Measurements from ENCODE around the gene CTDSPL.
"Not testable (repeated sequence)": the region's sequence is repeated elsewhere in the genome, so short reads cannot be mapped to it uniquely, and the experiment has no call there.

The CTDSPL gene

GRCh38 chr3:37984051-37984450 lies 122.4 kb downstream of the CTDSPL start:
- H3K36me3 ChIP-seq (ENCODE audit: control insufficient read depth in 2 of 2, insufficient read depth in 2 of 2, low read length in 2 of 2) = peaks cover 10 to 14% of the 10 kb centered on the region in 2 donors
- H3K4me1 ChIP-seq (ENCODE audit: control insufficient read depth in 2 of 2, insufficient read depth in 2 of 2, low read length in 2 of 2) = peaks cover 28 to 37% of the 10 kb centered on the region in 2 donors
- no peaks in the 10 kb centered on the region for H3K27me3 ChIP-seq (ENCODE audit: control insufficient read depth in 2 of 2, insufficient read depth in 2 of 2, low read length in 2 of 2)
- no peak overlapping the region for H3K9ac ChIP-seq (ENCODE audit: low read depth in 1 of 2, low read length in 2 of 2)
- no peaks in the 10 kb centered on the region for H3K9me3 ChIP-seq (ENCODE audit: control insufficient read depth in 2 of 2, low read length in 2 of 2)
- no peak overlapping the region for H3K27ac ChIP-seq (ENCODE audit: low read depth in 2 of 2, low read length in 2 of 2)
- H3K4me3 ChIP-seq (ENCODE audit: low read length in 2 of 2) = no peak overlapping the region

- H3K9ac ChIP-seq (ENCODE audit: low read depth in 1 of 2, low read length in 2 of 2) = no peak overlapping the region
- H3K4me3 ChIP-seq (ENCODE audit: low read length in 2 of 2) = no peak overlapping the region
- no peaks in the 10 kb centered on the region for H3K9me3 ChIP-seq (ENCODE audit: control insufficient read depth in 2 of 2, low read length in 2 of 2)
- peaks cover 33 to 42% of the 10 kb centered on the region in 2 donors for H3K4me1 ChIP-seq (ENCODE audit: control insufficient read depth in 2 of 2, insufficient read depth in 2 of 2, low read length in 2 of 2)
- peaks cover 10 to 14% of the 10 kb centered on the region in 2 donors for H3K36me3 ChIP-seq (ENCODE audit: control insufficient read depth in 2 of 2, insufficient read depth in 2 of 2, low read length in 2 of 2)
- H3K27me3 ChIP-seq (ENCODE audit: control insufficient read depth in 2 of 2, insufficient read depth in 2 of 2, low read length in 2 of 2) = no peaks in the 10 kb centered on the region
- peak overlapping the region in 1 of 2 donors; percentile 98 for H3K27ac ChIP-seq (ENCODE audit: low read depth in 2 of 2, low read length in 2 of 2)
Observed at GRCh38 chr3:37984596-37984995, 122.9 kb downstream of the CTDSPL start.

DNA sequence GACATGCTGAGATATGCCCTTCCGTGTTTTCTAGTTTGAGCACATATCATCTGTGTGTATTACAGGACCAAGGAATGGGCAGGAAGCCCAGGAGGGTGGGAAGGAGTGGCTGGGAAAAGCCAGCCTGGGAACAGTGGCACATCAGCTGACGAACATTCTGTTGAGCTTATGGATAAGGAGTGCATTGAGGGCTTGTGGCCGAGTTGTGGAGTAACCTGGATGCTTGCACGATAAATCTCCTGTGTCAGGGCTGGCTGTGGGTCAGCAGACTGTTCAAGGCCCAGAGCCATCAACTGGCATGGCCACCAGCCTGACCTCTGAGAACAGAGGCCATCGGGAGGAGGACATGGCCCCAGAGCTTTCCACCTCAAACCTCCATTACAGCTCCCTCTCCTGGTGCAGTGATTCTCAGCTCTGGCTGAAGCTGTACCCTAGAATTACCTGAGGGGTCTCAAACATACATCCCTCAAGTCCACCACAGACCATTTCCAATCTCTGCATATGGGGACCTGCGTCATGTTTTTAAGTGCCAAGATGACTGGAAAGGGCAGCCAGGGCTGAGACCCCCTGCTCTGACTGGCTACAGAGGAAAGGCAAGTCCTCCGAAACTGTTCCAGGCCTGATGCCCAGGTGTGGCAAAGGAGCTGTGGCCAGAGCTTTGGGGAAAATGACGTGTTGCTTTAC lies 124.1 kb downstream of the CTDSPL start:
- Histone ChIP-seq H3K9me3 (ENCODE audit: control insufficient read depth in 2 of 2, low read length in 2 of 2) (no peaks in the 10 kb centered on the region), H3K27ac (ENCODE audit: low read depth in 2 of 2, low read length in 2 of 2) (peak overlapping the region; percentile 96 to 98)

DNA sequence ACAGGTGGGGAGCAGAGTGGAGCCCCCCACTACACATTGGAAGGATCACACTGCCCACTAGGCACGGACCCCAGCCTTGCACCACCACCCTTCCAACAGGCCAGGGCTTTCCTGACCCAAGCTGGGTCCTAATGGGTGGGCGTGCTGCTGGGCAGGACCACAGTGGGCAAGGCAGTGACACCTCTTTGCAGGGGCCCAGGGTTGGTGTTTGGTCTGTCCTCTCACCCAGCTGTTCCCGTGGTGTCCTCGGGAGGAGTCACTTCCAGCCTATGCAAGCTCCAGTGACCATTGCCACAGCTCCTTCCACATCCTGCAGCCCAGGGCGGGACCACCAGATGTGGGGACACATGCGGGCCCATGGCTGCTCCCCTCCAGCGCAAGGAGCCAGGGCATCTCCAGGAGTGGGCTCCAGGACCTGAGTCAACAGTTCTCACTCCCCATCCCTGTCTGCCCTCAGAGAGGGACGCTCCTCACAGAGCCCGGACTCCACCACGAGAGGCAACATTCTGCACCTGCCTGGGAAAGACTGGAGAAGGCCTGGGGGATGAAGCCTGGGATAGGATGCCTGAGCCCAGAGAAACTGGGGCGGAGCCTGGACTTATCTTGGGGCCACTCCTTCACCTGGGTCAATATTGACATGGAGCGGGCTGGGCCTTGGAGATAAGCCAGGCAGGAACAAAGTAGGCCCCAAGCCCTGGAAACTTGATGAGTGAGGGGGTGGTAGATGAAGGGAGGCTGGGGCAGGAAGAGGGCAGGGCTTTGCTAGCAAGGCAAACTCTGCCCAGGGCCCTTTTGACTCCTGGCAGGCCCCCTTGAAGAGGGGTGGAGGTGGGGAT lies 125.0 kb downstream of the CTDSPL start:
- Histone ChIP-seq H3K27me3 (ENCODE audit: control insufficient read depth in 2 of 2, insufficient read depth in 2 of 2, low read length in 2 of 2) (no peaks in the 10 kb centered on the region), H3K36me3 (ENCODE audit: control insufficient read depth in 2 of 2, insufficient read depth in 2 of 2, low read length in 2 of 2) (peaks cover 2 to 5% of the 10 kb centered on the region in 2 donors), H3K4me3 (ENCODE audit: low read length in 2 of 2) (peak overlapping the region; percentile 52 to 59), H3K9me3 (ENCODE audit: control insufficient read depth in 2 of 2, low read length in 2 of 2) (no peaks in the 10 kb centered on the region), H3K4me1 (ENCODE audit: control insufficient read depth in 2 of 2, insufficient read depth in 2 of 2, low read length in 2 of 2) (peaks cover 39 to 54% of the 10 kb centered on the region in 2 donors), H3K27ac (ENCODE audit: low read depth in 2 of 2, low read length in 2 of 2) (peak overlapping the region; percentile 96 to 98), H3K9ac (ENCODE audit: low read depth in 1 of 2, low read length in 2 of 2) (peak overlapping the region; percentile 41 to 68)

More for the DNA sequence above, 124.1 kb downstream of the CTDSPL start:
- no peaks in the 10 kb centered on the region for H3K27me3 ChIP-seq (ENCODE audit: control insufficient read depth in 2 of 2, insufficient read depth in 2 of 2, low read length in 2 of 2)
- H3K36me3 ChIP-seq (ENCODE audit: control insufficient read depth in 2 of 2, insufficient read depth in 2 of 2, low read length in 2 of 2) = peaks cover 5% of the 10 kb centered on the region in 2 donors
- peak overlapping the region; percentile 52 to 59 for H3K4me3 ChIP-seq (ENCODE audit: low read length in 2 of 2)
- H3K9ac ChIP-seq (ENCODE audit: low read depth in 1 of 2, low read length in 2 of 2) = peak overlapping the region; percentile 41 to 68
- peaks cover 39 to 52% of the 10 kb centered on the region in 2 donors for H3K4me1 ChIP-seq (ENCODE audit: control insufficient read depth in 2 of 2, insufficient read depth in 2 of 2, low read length in 2 of 2)

DNA sequence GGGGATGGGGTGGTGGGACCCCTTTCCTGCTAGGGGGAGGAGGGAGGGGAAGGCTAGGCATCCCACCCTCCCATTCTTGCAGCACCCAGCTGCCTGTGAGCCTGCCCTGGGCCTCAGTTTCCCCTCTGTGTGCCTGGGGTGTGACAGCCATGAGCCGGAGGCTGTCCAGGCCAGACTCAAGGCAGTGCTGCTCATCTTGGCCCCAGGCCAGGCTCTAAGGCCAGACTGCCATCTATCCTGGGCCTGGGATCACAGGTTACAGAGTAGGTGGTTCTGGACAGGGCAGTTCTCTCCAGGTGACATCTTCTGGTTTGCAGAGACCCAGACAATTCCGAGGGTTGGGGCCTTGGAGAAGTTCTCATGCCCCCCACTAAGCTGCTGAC lies 125.6 kb downstream of the CTDSPL start:
- Histone ChIP-seq H3K36me3 (ENCODE audit: control insufficient read depth in 2 of 2, insufficient read depth in 2 of 2, low read length in 2 of 2) (no peaks in the 10 kb centered on the region), H3K4me3 (ENCODE audit: low read length in 2 of 2) (peak overlapping the region; percentile 26 to 41), H3K4me1 (ENCODE audit: control insufficient read depth in 2 of 2, insufficient read depth in 2 of 2, low read length in 2 of 2) (peaks cover 39 to 60% of the 10 kb centered on the region in 2 donors), H3K27me3 (ENCODE audit: control insufficient read depth in 2 of 2, insufficient read depth in 2 of 2, low read length in 2 of 2) (no peaks in the 10 kb centered on the region), H3K27ac (ENCODE audit: low read depth in 2 of 2, low read length in 2 of 2) (peak overlapping the region; percentile 93 to 98), H3K9me3 (ENCODE audit: control insufficient read depth in 2 of 2, low read length in 2 of 2) (no peaks in the 10 kb centered on the region), H3K9ac (ENCODE audit: low read depth in 1 of 2, low read length in 2 of 2) (peak overlapping the region; percentile 56 to 68)

- no peaks in the 10 kb centered on the region for H3K27me3 ChIP-seq (ENCODE audit: control insufficient read depth in 2 of 2, insufficient read depth in 2 of 2, low read length in 2 of 2)
- H3K27ac ChIP-seq (ENCODE audit: low read depth in 2 of 2, low read length in 2 of 2) = peak overlapping the region; percentile 93 to 98
- peak overlapping the region; percentile 56 to 68 for H3K9ac ChIP-seq (ENCODE audit: low read depth in 1 of 2, low read length in 2 of 2)
- peaks cover 39 to 64% of the 10 kb centered on the region in 2 donors for H3K4me1 ChIP-seq (ENCODE audit: control insufficient read depth in 2 of 2, insufficient read depth in 2 of 2, low read length in 2 of 2)
- H3K9me3 ChIP-seq (ENCODE audit: control insufficient read depth in 2 of 2, low read length in 2 of 2) = no peaks in the 10 kb centered on the region
- peak overlapping the region; percentile 41 to 52 for H3K4me3 ChIP-seq (ENCODE audit: low read length in 2 of 2)
- H3K36me3 ChIP-seq (ENCODE audit: control insufficient read depth in 2 of 2, insufficient read depth in 2 of 2, low read length in 2 of 2) = no peaks in the 10 kb centered on the region
Observed at GRCh38 chr3:37987751-37988179, 126.1 kb downstream of the CTDSPL start.

- Histone ChIP-seq H3K27ac (ENCODE audit: low read depth in 2 of 2, low read length in 2 of 2) (peak overlapping the region; percentile 93 to 98), H3K9ac (ENCODE audit: low read depth in 1 of 2, low read length in 2 of 2) (peak overlapping the region in 1 of 2 donors; percentile 68), H3K4me1 (ENCODE audit: control insufficient read depth in 2 of 2, insufficient read depth in 2 of 2, low read length in 2 of 2) (peaks cover 44 to 70% of the 10 kb centered on the region in 2 donors), H3K4me3 (ENCODE audit: low read length in 2 of 2) (peak overlapping the region; percentile 41 to 52)
- not testable (repeated sequence) for H3K27me3 ChIP-seq (ENCODE audit: control insufficient read depth in 2 of 2, insufficient read depth in 2 of 2, low read length in 2 of 2); H3K9me3 ChIP-seq (ENCODE audit: control insufficient read depth in 2 of 2, low read length in 2 of 2); H3K36me3 ChIP-seq (ENCODE audit: control insufficient read depth in 2 of 2, insufficient read depth in 2 of 2, low read length in 2 of 2)
Observed at GRCh38 chr3:37988376-37988775, 126.7 kb downstream of the CTDSPL start.

DNA sequence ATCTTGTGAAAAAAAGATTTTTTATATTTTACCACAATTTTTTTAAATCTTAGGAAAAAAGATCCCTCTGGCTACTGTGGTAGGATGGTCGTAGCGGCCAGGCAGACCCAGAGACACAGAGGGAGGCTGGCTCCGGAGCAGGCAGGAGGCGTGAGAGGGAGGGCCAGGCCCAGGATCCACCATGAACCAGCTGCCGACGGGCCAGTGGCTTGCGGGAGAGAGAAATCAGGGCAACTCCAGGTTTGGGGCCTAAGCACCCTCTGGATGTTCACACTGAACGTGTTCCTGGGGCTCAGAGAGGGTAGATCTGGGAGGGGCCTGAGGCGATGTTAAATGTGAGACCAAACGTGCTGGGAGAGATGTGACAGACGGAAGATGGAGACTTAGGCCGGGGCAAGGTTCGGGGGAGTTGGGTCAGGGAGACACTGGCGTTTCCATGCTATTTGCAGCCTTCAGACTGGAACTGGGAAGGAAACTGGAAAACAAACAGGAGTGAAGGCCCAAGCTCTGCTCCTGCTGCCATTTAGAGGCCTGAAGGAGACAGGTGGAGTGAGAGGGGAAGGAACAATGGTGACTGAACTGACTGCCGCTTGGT lies 127.3 kb downstream of the CTDSPL start:
- peaks cover 50 to 75% of the 10 kb centered on the region in 2 donors for H3K4me1 ChIP-seq (ENCODE audit: control insufficient read depth in 2 of 2, insufficient read depth in 2 of 2, low read length in 2 of 2)
- peak overlapping the region; percentile 98 for H3K27ac ChIP-seq (ENCODE audit: low read depth in 2 of 2, low read length in 2 of 2)
- peak overlapping the region; percentile 52 to 94 for H3K9ac ChIP-seq (ENCODE audit: low read depth in 1 of 2, low read length in 2 of 2)
- peak overlapping the region; percentile 41 to 49 for H3K4me3 ChIP-seq (ENCODE audit: low read length in 2 of 2)
- no peaks in the 10 kb centered on the region for H3K36me3 ChIP-seq (ENCODE audit: control insufficient read depth in 2 of 2, insufficient read depth in 2 of 2, low read length in 2 of 2)
- H3K9me3 ChIP-seq (ENCODE audit: control insufficient read depth in 2 of 2, low read length in 2 of 2) = no peaks in the 10 kb centered on the region
- H3K27me3 ChIP-seq (ENCODE audit: control insufficient read depth in 2 of 2, insufficient read depth in 2 of 2, low read length in 2 of 2) = no peaks in the 10 kb centered on the region

- Histone ChIP-seq H3K36me3 (ENCODE audit: control insufficient read depth in 2 of 2, insufficient read depth in 2 of 2, low read length in 2 of 2) (no peaks in the 10 kb centered on the region), H3K27me3 (ENCODE audit: control insufficient read depth in 2 of 2, insufficient read depth in 2 of 2, low read length in 2 of 2) (no peaks in the 10 kb centered on the region), H3K4me3 (ENCODE audit: low read length in 2 of 2) (peak overlapping the region; percentile 44 to 74), H3K27ac (ENCODE audit: low read depth in 2 of 2, low read length in 2 of 2) (peak overlapping the region; percentile 98), H3K9me3 (ENCODE audit: control insufficient read depth in 2 of 2, low read length in 2 of 2) (no peaks in the 10 kb centered on the region), H3K9ac (ENCODE audit: low read depth in 1 of 2, low read length in 2 of 2) (peak overlapping the region; percentile 92 to 94), H3K4me1 (ENCODE audit: control insufficient read depth in 2 of 2, insufficient read depth in 2 of 2, low read length in 2 of 2) (peaks cover 56 to 79% of the 10 kb centered on the region in 2 donors)
Observed at GRCh38 chr3:37989821-37990480, 128.3 kb downstream of the CTDSPL start.
